Mucosa of stomach (tissue), 1 donor: ENCODE results near the gene COL2A1.
"Not testable (repeated sequence)": the region's sequence is repeated elsewhere in the genome, so short reads cannot be mapped to it uniquely, and the experiment has no call there.

Experiments
- H3K27me3 ChIP-seq: one replicate; pipeline ENCODE4 v1.7.0; 2013; ENCODE audit warnings: mild to moderate bottlenecking, low read length; ENCODE audit not compliant: control insufficient read depth, insufficient read depth
- H3K36me3 ChIP-seq: one replicate; pipeline ENCODE4 v1.7.0; 2013; ENCODE audit warnings: low read length; ENCODE audit not compliant: control insufficient read depth, insufficient read depth
- H3K4me1 ChIP-seq: one replicate; pipeline ENCODE4 v1.7.0; 2013; ENCODE audit warnings: mild to moderate bottlenecking, low read length; ENCODE audit not compliant: control insufficient read depth, insufficient read depth
- H3K4me3 ChIP-seq: one replicate; pipeline ENCODE4 v1.7.0; 2013; ENCODE audit warnings: low read length
- H3K9ac ChIP-seq: one replicate; pipeline ENCODE4 v1.7.0; 2013; ENCODE audit warnings: mild to moderate bottlenecking, low read length, moderate library complexity
- H3K9me3 ChIP-seq: one replicate; pipeline ENCODE4 v1.7.0; 2013; ENCODE audit warnings: mild to moderate bottlenecking, low read length, moderate library complexity; ENCODE audit not compliant: control insufficient read depth
- donor health status: Pancreatic carcinoma.

COL2A1 gene

GRCh38 chr12:47957671-47958070 is 46.6 kb downstream of the COL2A1 start:
- H3K36me3 ChIP-seq, H3K9ac ChIP-seq, H3K9me3 ChIP-seq, H3K4me3 ChIP-seq, H3K4me1 ChIP-seq: not testable (repeated sequence)
- peaks cover 14% of the 10 kb centered on the region for H3K27me3 ChIP-seq

- H3K9ac ChIP-seq: no peak overlapping the region
These were observed 49.2 kb downstream of the COL2A1 start for GRCh38 chr12:47955059-47955458.

GRCh38 chr12:47954467-47955045 is 49.7 kb downstream of the COL2A1 start:
- peaks cover 4% of the 10 kb centered on the region for H3K27me3 ChIP-seq
- H3K36me3 ChIP-seq: no peaks in the 10 kb centered on the region
- no peak overlapping the region for H3K4me3 ChIP-seq
- H3K9ac ChIP-seq: no peak overlapping the region
- H3K4me1 ChIP-seq: no peaks in the 10 kb centered on the region
- H3K9me3 ChIP-seq: no peaks in the 10 kb centered on the region

More at GRCh38 chr12:47955059-47955458, 49.2 kb downstream of the COL2A1 start:
- H3K4me1 ChIP-seq: no peaks in the 10 kb centered on the region
- H3K4me3 ChIP-seq: no peak overlapping the region
- H3K27me3 ChIP-seq: peaks cover 4% of the 10 kb centered on the region
- H3K36me3 ChIP-seq: no peaks in the 10 kb centered on the region
- H3K9me3 ChIP-seq: no peaks in the 10 kb centered on the region

- H3K36me3 ChIP-seq: no peaks in the 10 kb centered on the region
- H3K9ac ChIP-seq: no peak overlapping the region
- peaks cover 4% of the 10 kb centered on the region for H3K27me3 ChIP-seq
- H3K4me1 ChIP-seq: no peaks in the 10 kb centered on the region
- H3K9me3 ChIP-seq: no peaks in the 10 kb centered on the region
- no peak overlapping the region for H3K4me3 ChIP-seq
These were observed 50.2 kb downstream of the COL2A1 start for GRCh38 chr12:47954058-47954457.

- Histone ChIP-seq H3K36me3 (no peaks in the 10 kb centered on the region), H3K9me3 (no peaks in the 10 kb centered on the region), H3K4me3 (no peak overlapping the region), H3K4me1 (no peaks in the 10 kb centered on the region), H3K27me3 (peaks cover 4% of the 10 kb centered on the region), H3K9ac (no peak overlapping the region)
These were observed 53.3 kb downstream of the COL2A1 start for GRCh38 chr12:47950856-47951468.

- Histone ChIP-seq H3K9me3 (no peaks in the 10 kb centered on the region), H3K36me3 (no peaks in the 10 kb centered on the region), H3K9ac (no peak overlapping the region), H3K4me1 (no peaks in the 10 kb centered on the region), H3K27me3 (peaks cover 4% of the 10 kb centered on the region), H3K4me3 (no peak overlapping the region)
These were observed 54.6 kb downstream of the COL2A1 start for GRCh38 chr12:47949441-47950341.

GRCh38 chr12:47947341-47947740 is 56.9 kb downstream of the COL2A1 start:
- Histone ChIP-seq H3K9me3 (no peaks in the 10 kb centered on the region), H3K4me1 (peaks cover 6% of the 10 kb centered on the region), H3K9ac (no peak overlapping the region), H3K36me3 (no peaks in the 10 kb centered on the region), H3K4me3 (no peak overlapping the region), H3K27me3 (peaks cover 14% of the 10 kb centered on the region)

- Histone ChIP-seq H3K9me3 (no peaks in the 10 kb centered on the region), H3K4me1 (peaks cover 11% of the 10 kb centered on the region), H3K36me3 (no peaks in the 10 kb centered on the region), H3K4me3 (no peak overlapping the region), H3K9ac (no peak overlapping the region), H3K27me3 (peaks cover 21% of the 10 kb centered on the region)
These were observed 57.6 kb downstream of the COL2A1 start for GRCh38 chr12:47946413-47947323.

- peaks cover 11% of the 10 kb centered on the region for H3K4me1 ChIP-seq
- H3K27me3 ChIP-seq: peaks cover 22% of the 10 kb centered on the region
- H3K9ac ChIP-seq: no peak overlapping the region
- H3K4me3 ChIP-seq: no peak overlapping the region
- no peaks in the 10 kb centered on the region for H3K36me3 ChIP-seq
- H3K9me3 ChIP-seq: no peaks in the 10 kb centered on the region
These were observed 58.9 kb downstream of the COL2A1 start for GRCh38 chr12:47945341-47945728.

GRCh38 chr12:47944685-47945340 is 59.5 kb downstream of the COL2A1 start:
- Histone ChIP-seq H3K4me1 (peaks cover 11% of the 10 kb centered on the region), H3K27me3 (peaks cover 22% of the 10 kb centered on the region), H3K36me3 (no peaks in the 10 kb centered on the region), H3K9ac (no peak overlapping the region), H3K9me3 (no peaks in the 10 kb centered on the region), H3K4me3 (no peak overlapping the region)

- Histone ChIP-seq H3K4me3 (no peak overlapping the region), H3K9ac (no peak overlapping the region), H3K27me3 (peaks cover 22% of the 10 kb centered on the region), H3K36me3 (no peaks in the 10 kb centered on the region), H3K9me3 (no peaks in the 10 kb centered on the region), H3K4me1 (peaks cover 11% of the 10 kb centered on the region)
These were observed 60.5 kb downstream of the COL2A1 start for GRCh38 chr12:47943623-47944340.
